SK-N-SH (cell line): Measurements from ENCODE around the gene COL20A1. TPM values are rescaled to one million over a fixed set of nuclear protein-coding genes. Genes with fewer than 3 reads are reported as not detected.

Experiments used
- CTCF ChIA-PET: fragments of 300-600, 350-600 bp; formaldehyde crosslinking; extraction: SDS; loops from one replicate; lab custom pipeline; 2021; lab: Yijun Ruan, JAX
- POLR2A ChIA-PET: fragments of 350-600 bp; sonication (Branson Sonifier 250); formaldehyde crosslinking; extraction: SDS; loops from one replicate; lab custom pipeline; 2020; ENCODE audit warnings: antibody characterized with exemption, inconsistent platforms; lab: Yijun Ruan, JAX
- DNase-seq: peaks from one replicate; pipeline ENCODE4 v3.0.0; 2012
- H2AFZ ChIP-seq: fragments of 200-600 bp; sonication (generic); 2 replicates; pipeline ENCODE4 v1.8.1; 2016; ENCODE audit warnings: antibody characterized with exemption, mild to moderate bottlenecking, low read depth
- H3F3A ChIP-seq: fragments of 200-600 bp; sonication (generic); replicated peaks from 2 replicates; pipeline ENCODE3; 2016; ENCODE audit warnings: antibody characterized with exemption, mild to moderate bottlenecking; ENCODE audit not compliant: insufficient read depth
- H3K27ac ChIP-seq, 2 experiments: fragments of 200-500 bp in 1 of 2; fragments of 200-600 bp in 1 of 2; sonication (Bioruptor generic) in 1 of 2; sonication (generic), shearing (Covaris generic) in 1 of 2; 2 replicates each; pipeline versions ENCODE4 v1.5.1 to v1.6.1; 2014 to 2016; ENCODE audit warnings: low read depth in 2 of 2, inconsistent platforms in 1 of 2, low read length in 1 of 2, mild to moderate bottlenecking in 1 of 2, mixed read lengths in 1 of 2
- H3K27me3 ChIP-seq: fragments of 200-600 bp; sonication (generic), shearing (Covaris generic); 2 replicates; pipeline ENCODE4 v1.6.1; 2016; ENCODE audit warnings: mixed run types; ENCODE audit not compliant: insufficient read depth
- H3K36me3 ChIP-seq, 2 experiments: fragments of 200-500 bp in 1 of 2; fragments of 200-600 bp in 1 of 2; sonication (Bioruptor generic) in 1 of 2; sonication (generic) in 1 of 2; replicated peaks in 1 of 2; 2 replicates each; pipeline versions ENCODE3 to v1.5.1; 2014 to 2016; ENCODE audit warnings: low read length in 1 of 2, mild to moderate bottlenecking in 1 of 2; ENCODE audit not compliant: insufficient read depth in 2 of 2, control insufficient read depth in 1 of 2
- H3K4me1 ChIP-seq, 2 experiments: fragments of 200-500 bp in 1 of 2; fragments of 200-600 bp in 1 of 2; sonication (Bioruptor generic) in 1 of 2; sonication (generic), shearing (Covaris generic) in 1 of 2; 2 replicates each; pipeline versions ENCODE4 v1.5.1 to v1.6.1; 2014 to 2016; ENCODE audit warnings: low read depth in 1 of 2, low read length in 1 of 2, mixed run types in 1 of 2; ENCODE audit not compliant: insufficient read depth in 2 of 2, control insufficient read depth in 1 of 2
- H3K4me2 ChIP-seq: fragments of 200-600 bp; sonication (generic), shearing (Covaris generic); 2 replicates; pipeline ENCODE4 v1.6.1; 2017; ENCODE audit warnings: mixed run types
- H3K4me3 ChIP-seq, 2 experiments: fragments of 200-500 bp in 1 of 2; fragments of 200-600 bp in 1 of 2; sonication (Bioruptor generic) in 1 of 2; sonication (generic), shearing (Covaris generic) in 1 of 2; 2 replicates each; pipeline versions ENCODE4 v1.5.1 to v1.8.1; 2014 to 2016; ENCODE audit warnings: low read depth in 2 of 2, inconsistent platforms in 1 of 2, low read length in 1 of 2, mild to moderate bottlenecking in 1 of 2, mixed read lengths in 1 of 2, moderate library complexity in 1 of 2
- H3K79me2 ChIP-seq: fragments of 200-600 bp; sonication (generic); 2 replicates; pipeline ENCODE4 v1.8.1; 2017; ENCODE audit warnings: mild to moderate bottlenecking; ENCODE audit not compliant: insufficient read depth
- H3K9ac ChIP-seq: fragments of 200-600 bp; sonication (generic); 2 replicates; pipeline ENCODE4 v1.6.1; 2017; ENCODE audit warnings: mixed run types
- H3K9me2 ChIP-seq: fragments of 200-600 bp; sonication (generic); 2 replicates; pipeline ENCODE4 v1.6.1; 2017; ENCODE audit warnings: mixed run types
- H3K9me3 ChIP-seq: fragments of 200-600 bp; sonication (generic); 2 replicates; pipeline ENCODE4 v1.6.1; 2017; ENCODE audit warnings: mixed run types, mild to moderate bottlenecking, moderate library complexity
- H4K20me1 ChIP-seq: fragments of 200-600 bp; sonication (generic); 2 replicates; pipeline ENCODE4 v1.6.1; 2017; ENCODE audit warnings: mild to moderate bottlenecking, mixed run types; ENCODE audit not compliant: insufficient read depth
- CHD2 ChIP-seq: fragments of 150-350 bp; IDR thresholded peaks from 2 replicates; pipeline ENCODE4 v1.6.1; 2018; ENCODE audit warnings: low read length; ENCODE audit not compliant: partially characterized antibody
- ELF1 ChIP-seq: IDR thresholded peaks from 2 replicates; pipeline ENCODE4 v1.4.0; 2012
- EP300 ChIP-seq, 2 experiments: IDR thresholded peaks; 2 replicates each; pipeline versions ENCODE4 v1.4.0 to v1.6.1; 2012; ENCODE audit warnings: borderline replicate concordance in 1 of 2, low read depth in 1 of 2, low read length in 1 of 2
- EZH2phosphoT487 ChIP-seq: fragments of 200-600 bp; sonication (generic); IDR thresholded peaks from 2 replicates; pipeline ENCODE4 v1.6.1; 2017; ENCODE audit warnings: low read depth, mixed run types, mild to moderate bottlenecking, antibody characterized with exemption, moderate library complexity, borderline replicate concordance
- FOSL2 ChIP-seq: IDR thresholded peaks from 2 replicates; pipeline ENCODE4 v1.4.0; 2012; ENCODE audit warnings: low read depth, mild to moderate bottlenecking, moderate library complexity, borderline replicate concordance
- FOXJ3 ChIP-seq: sonication (generic); formaldehyde crosslinking; IDR thresholded peaks from 2 replicates; pipeline ENCODE4 v1.5.1; 2020; ENCODE audit warnings: mild to moderate bottlenecking, missing genetic modification reagents
- FOXM1 ChIP-seq: IDR thresholded peaks from 2 replicates; pipeline ENCODE4 v1.4.0; 2012; ENCODE audit warnings: low read depth, mild to moderate bottlenecking
- GABPA ChIP-seq: IDR thresholded peaks from 2 replicates; pipeline ENCODE4 v1.4.0; 2012; ENCODE audit warnings: low read depth, mild to moderate bottlenecking
- GATA2 ChIP-seq: sonication (generic); formaldehyde crosslinking; IDR thresholded peaks from 2 replicates; pipeline ENCODE4 v1.5.0; 2020; ENCODE audit warnings: mild to moderate bottlenecking, missing genetic modification reagents
- MAX ChIP-seq: IDR thresholded peaks from 2 replicates; pipeline ENCODE4 v1.4.0; 2012; ENCODE audit warnings: low read depth
- MEF2A ChIP-seq: IDR thresholded peaks from 2 replicates; pipeline ENCODE4 v1.4.0; 2012; ENCODE audit warnings: low read depth, borderline replicate concordance
- NFIC ChIP-seq: IDR thresholded peaks from 2 replicates; pipeline ENCODE4 v1.4.0; 2012; ENCODE audit warnings: borderline replicate concordance
- NRF1 ChIP-seq: IDR thresholded peaks from 2 replicates; pipeline ENCODE4 v1.6.1; 2012; ENCODE audit warnings: low read depth, mild to moderate bottlenecking, low read length
- PBX3 ChIP-seq: IDR thresholded peaks from 2 replicates; pipeline ENCODE4; 2012
- POLR2AphosphoS5 ChIP-seq: IDR thresholded peaks from 2 replicates; pipeline ENCODE4 v1.6.1; 2012; ENCODE audit warnings: low read depth, low read length
- RFX5 ChIP-seq: IDR thresholded peaks from 2 replicates; pipeline ENCODE4 v1.6.1; 2012; ENCODE audit warnings: mild to moderate bottlenecking, improper control_type of control experiment, low read length
- RXRA ChIP-seq: IDR thresholded peaks from 2 replicates; pipeline ENCODE4 v1.4.0; 2012; ENCODE audit warnings: low read depth, mild to moderate bottlenecking, borderline replicate concordance
- SIN3A ChIP-seq: IDR thresholded peaks from 2 replicates; pipeline ENCODE4 v1.6.1; 2012; ENCODE audit warnings: low read depth, mild to moderate bottlenecking, low read length, moderate library complexity, borderline replicate concordance
- TAF1 ChIP-seq: IDR thresholded peaks from 2 replicates; pipeline ENCODE4 v1.6.1; 2012; ENCODE audit warnings: low read depth, mild to moderate bottlenecking, low read length, moderate library complexity, borderline replicate concordance
- TEAD4 ChIP-seq: IDR thresholded peaks from 2 replicates; pipeline ENCODE4 v1.4.0; 2012; ENCODE audit warnings: mild to moderate bottlenecking, borderline replicate concordance; ENCODE audit not compliant: insufficient read depth
- USF2 ChIP-seq: fragments of 150-350 bp; IDR thresholded peaks from 2 replicates; pipeline ENCODE4 v1.6.1; 2017; ENCODE audit warnings: antibody characterized with exemption, low read length, low read depth, borderline replicate concordance
- YY1 ChIP-seq: IDR thresholded peaks from 2 replicates; pipeline ENCODE4 v1.4.0; 2012; ENCODE audit warnings: low read depth, mild to moderate bottlenecking
- WGBS: methylation state at CpG from one replicate; pipeline ENCODE4 v1.1.6; 2017; ENCODE audit warnings: low lambda C conversion rate; 5-methylcytosine and 5-hydroxymethylcytosine counted together
- polyA plus RNA-seq, 3 experiments: library from polyadenylated mRNA; depleted of rRNA; stranded (reverse); fragments of >200 nt; gene quantifications; 2 replicates each; pipeline ENCODE4 v1.2.3, GENCODE V29; 2012

Gene COL20A1
- polyA plus RNA-seq, 1 of the 3 experiments (the other 2 are of a cell fraction) = not detected

- no peaks in the 10 kb centered on the region for H3K9me2 ChIP-seq
- H3F3A ChIP-seq = no peaks in the 10 kb centered on the region
- no peaks in the 10 kb centered on the region for H3K36me3 ChIP-seq
- WGBS = 12% methylated on average over 42 of the region's 79 CpGs
- no peak within 1 kb of the TSS for H3K9ac ChIP-seq
- no peak for TF ChIP-seq MEF2A
- no peak for TF ChIP-seq RXRA
- TF ChIP-seq TEAD4 = no peak
- no peak for TF ChIP-seq POLR2AphosphoS5
- TF ChIP-seq CHD2 = no peak
- no peak for TF ChIP-seq NFIC
- TF ChIP-seq FOXJ3 = no peak
- no peak for TF ChIP-seq RFX5
- no peak for TF ChIP-seq YY1
- TF ChIP-seq ELF1 = no peak
- no peak for TF ChIP-seq USF2
- no peak for TF ChIP-seq PBX3
- TF ChIP-seq GATA2 (CRISPR knock-in tag) = no peak
- no peak for TF ChIP-seq EP300 (IDR thresholded peaks at IDR 0.05; ENCODE audit: borderline replicate concordance in 1 of 2, low read depth in 1 of 2, low read length in 1 of 2)
- DNase-seq = peak; percentile 68
- no peak within 1 kb of the TSS for H3K4me3 ChIP-seq
- H3K27me3 ChIP-seq = no peaks in the 10 kb centered on the region
- POLR2A ChIA-PET = no interaction called here
- no peak within 1 kb of the TSS for H3K27ac ChIP-seq
- no peaks in the 10 kb centered on the region; a peak in 1 of 4 replicates for H3K4me1 ChIP-seq
- H4K20me1 ChIP-seq = no peaks in the 10 kb centered on the region
- no peaks in the 10 kb centered on the region for H3K9me3 ChIP-seq
- no peak within 1 kb of the TSS for H3K4me2 ChIP-seq
- CTCF ChIA-PET = interaction anchor here (0.7 to 7.3 kb wide), 4 partner anchors 17 to 52 kb away, joined by 3 to 39 read pairs (median 17); no protein-coding TSS in a partner anchor
- H3K79me2 ChIP-seq = no peaks in the 10 kb centered on the region
- H2AFZ ChIP-seq = no peak within 1 kb of the TSS
Measured at GRCh38 chr20:63360850-63361518, 68.0 kb downstream of the COL20A1 start, which contains the start of gene CHRNA4. CHRNA4 (minus strand) TSS chr20:63361349; CDS start chr20:63361165, 184 bp downstream.

- POLR2A ChIA-PET = no interaction called here
- no peak overlapping the region for H3K4me2 ChIP-seq
- H3K36me3 ChIP-seq = no peaks in the 10 kb centered on the region
- DNase-seq = no peak
- no peaks in the 10 kb centered on the region for H3K9me3 ChIP-seq
- no peaks in the 10 kb centered on the region for H3K9me2 ChIP-seq
- 27% methylated on average over 15 of the region's 50 CpGs for WGBS
- no peaks in the 10 kb centered on the region for H3K79me2 ChIP-seq
- H2AFZ ChIP-seq = no peak overlapping the region
- CTCF ChIA-PET = interaction anchor here (0.6 to 4.9 kb wide), 4 partner anchors 20 to 139 kb away, joined by 3 to 30 read pairs (median 24); no protein-coding TSS in a partner anchor
- no peak overlapping the region for H3K27ac ChIP-seq
- H3K4me1 ChIP-seq = no peaks in the 10 kb centered on the region; a peak in 1 of 4 replicates
- no peaks in the 10 kb centered on the region for H4K20me1 ChIP-seq
- H3K27me3 ChIP-seq = no peaks in the 10 kb centered on the region
- H3K9ac ChIP-seq = no peak overlapping the region
- no peak overlapping the region for H3K4me3 ChIP-seq
- H3F3A ChIP-seq = no peaks in the 10 kb centered on the region
- TF ChIP-seq FOSL2 (no peak), GATA2 (CRISPR knock-in tag) (no peak), GABPA (no peak), NRF1 (no peak), ELF1 (no peak), MAX (no peak), POLR2AphosphoS5 (no peak), EZH2phosphoT487 (no peak), FOXM1 (no peak), PBX3 (no peak), CHD2 (no peak), SIN3A (no peak), TAF1 (no peak)
Measured at GRCh38 chr20:63361519-63362435, 68.8 kb downstream of the COL20A1 start.
